HL-60/S4 (cell line): ENCODE measurements around the gene SGIP1.
"Not testable (repeated sequence)": the region's sequence is repeated elsewhere in the genome, so short reads cannot be mapped to it uniquely, and the experiment has no call there.

Experiments
- in situ Hi-C: fragments of 300-500 bp; cut with MboI; formaldehyde crosslinking; loops from 2 replicates; pipeline ENCODE4 v1.14.3; 2022; ENCODE audit warnings: low sequenced_read_pairs

The SGIP1 gene

GRCh38 chr1:66552287-66552686, 18.3 kb downstream of the SGIP1 start:
- in situ Hi-C loops, result no loop called here

- in situ Hi-C loops, result no loop called here
Observed at GRCh38 chr1:66552829-66553228, 18.9 kb downstream of the SGIP1 start.

- in situ Hi-C loops, result no loop called here
Observed at GRCh38 chr1:66553846-66554245, 19.9 kb downstream of the SGIP1 start.

- in situ Hi-C loops, result no loop called here
Observed at GRCh38 chr1:66556161-66556611, 22.2 kb downstream of the SGIP1 start.

- in situ Hi-C loops, result no loop called here
Observed at GRCh38 chr1:66557157-66557556, 23.2 kb downstream of the SGIP1 start.

GRCh38 chr1:66559517-66559916, 25.6 kb downstream of the SGIP1 start:
- in situ Hi-C loops, result no loop called here

- in situ Hi-C loops, result no loop called here
Observed at GRCh38 chr1:66562561-66562960, 28.6 kb downstream of the SGIP1 start.

GRCh38 chr1:66563094-66563800, 29.3 kb downstream of the SGIP1 start:
- in situ Hi-C loops, result no loop called here

GRCh38 chr1:66563941-66564630, 30.1 kb downstream of the SGIP1 start:
- in situ Hi-C loops, result no loop called here

- in situ Hi-C loops, result no loop called here
Observed at GRCh38 chr1:66570196-66570595, 36.2 kb downstream of the SGIP1 start.

GRCh38 chr1:66571789-66572188, 37.8 kb downstream of the SGIP1 start:
- in situ Hi-C loops, result no loop called here

- in situ Hi-C loops, result no loop called here
Observed at GRCh38 chr1:66575739-66576138, 41.8 kb downstream of the SGIP1 start.

GRCh38 chr1:66576645-66577044, 42.7 kb downstream of the SGIP1 start:
- in situ Hi-C loops, result no loop called here

- in situ Hi-C loops, result no loop called here
Observed at GRCh38 chr1:66578841-66579240, 44.9 kb downstream of the SGIP1 start.

- in situ Hi-C loops, result no loop called here
Observed at GRCh38 chr1:66580081-66580480, 46.1 kb downstream of the SGIP1 start.

- in situ Hi-C loops, result no loop called here
Observed at GRCh38 chr1:66583021-66583420, 49.1 kb downstream of the SGIP1 start.

- in situ Hi-C loops, result no loop called here
Observed at GRCh38 chr1:66585002-66585401, 51.0 kb downstream of the SGIP1 start.

GRCh38 chr1:66589326-66589725, 55.4 kb downstream of the SGIP1 start:
- in situ Hi-C loops, result no loop called here

- in situ Hi-C loops, result not testable (repeated sequence)
Observed at GRCh38 chr1:66592106-66592507, 58.2 kb downstream of the SGIP1 start.

- in situ Hi-C loops, result no loop called here
Observed at GRCh38 chr1:66596191-66596590, 62.2 kb downstream of the SGIP1 start.

GRCh38 chr1:66597500-66597899, 63.5 kb downstream of the SGIP1 start:
- in situ Hi-C loops, result no loop called here

- in situ Hi-C loops, result no loop called here
Observed at GRCh38 chr1:66598670-66599069, 64.7 kb downstream of the SGIP1 start.
